Activated T-helper 1 cell treated with anti-CD3 and anti-CD28 coated beads, Interleukin-2, amount 50 U/mL, for 16 hours (primary cell): ENCODE measurements around the gene CDX4.
"Not testable (repeated sequence)": the region's sequence is repeated elsewhere in the genome, so short reads cannot be mapped to it uniquely, and the experiment has no call there.

Experiments
- DNase-seq, 2 donors: peaks; one replicate each; pipeline ENCODE4 v3.0.0-alpha.2; 2020; ENCODE audit warnings: low read depth in 1 of 2, low spot score in 1 of 2

The CDX4 gene, protein sequence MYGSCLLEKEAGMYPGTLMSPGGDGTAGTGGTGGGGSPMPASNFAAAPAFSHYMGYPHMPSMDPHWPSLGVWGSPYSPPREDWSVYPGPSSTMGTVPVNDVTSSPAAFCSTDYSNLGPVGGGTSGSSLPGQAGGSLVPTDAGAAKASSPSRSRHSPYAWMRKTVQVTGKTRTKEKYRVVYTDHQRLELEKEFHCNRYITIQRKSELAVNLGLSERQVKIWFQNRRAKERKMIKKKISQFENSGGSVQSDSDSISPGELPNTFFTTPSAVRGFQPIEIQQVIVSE

DNA sequence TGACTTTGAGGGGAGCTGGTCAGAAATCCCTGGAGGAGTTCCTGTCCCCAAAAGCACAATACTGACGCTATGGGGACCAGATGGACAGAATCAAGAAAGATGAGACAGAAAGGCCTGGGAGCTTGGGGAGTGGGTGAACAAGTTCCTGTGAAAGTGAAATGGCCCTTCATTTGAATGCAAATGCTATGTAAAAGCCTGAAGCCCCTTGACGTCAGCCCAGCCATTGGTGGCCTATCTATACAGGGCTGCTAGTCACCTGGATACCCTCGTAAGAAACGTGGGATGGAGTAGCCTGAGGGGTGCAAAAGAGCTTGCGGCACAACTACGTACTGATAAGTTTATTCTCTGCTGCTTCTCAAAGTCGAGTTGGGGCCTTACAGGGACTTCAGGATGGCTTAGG, at the start of gene CDX4:
CDX4 (plus strand) TSS at position 223 of the 400 bp plus-strand sequence. CDS start 201 bp downstream, outside the sequence.
- DNase-seq: no peak

DNA sequence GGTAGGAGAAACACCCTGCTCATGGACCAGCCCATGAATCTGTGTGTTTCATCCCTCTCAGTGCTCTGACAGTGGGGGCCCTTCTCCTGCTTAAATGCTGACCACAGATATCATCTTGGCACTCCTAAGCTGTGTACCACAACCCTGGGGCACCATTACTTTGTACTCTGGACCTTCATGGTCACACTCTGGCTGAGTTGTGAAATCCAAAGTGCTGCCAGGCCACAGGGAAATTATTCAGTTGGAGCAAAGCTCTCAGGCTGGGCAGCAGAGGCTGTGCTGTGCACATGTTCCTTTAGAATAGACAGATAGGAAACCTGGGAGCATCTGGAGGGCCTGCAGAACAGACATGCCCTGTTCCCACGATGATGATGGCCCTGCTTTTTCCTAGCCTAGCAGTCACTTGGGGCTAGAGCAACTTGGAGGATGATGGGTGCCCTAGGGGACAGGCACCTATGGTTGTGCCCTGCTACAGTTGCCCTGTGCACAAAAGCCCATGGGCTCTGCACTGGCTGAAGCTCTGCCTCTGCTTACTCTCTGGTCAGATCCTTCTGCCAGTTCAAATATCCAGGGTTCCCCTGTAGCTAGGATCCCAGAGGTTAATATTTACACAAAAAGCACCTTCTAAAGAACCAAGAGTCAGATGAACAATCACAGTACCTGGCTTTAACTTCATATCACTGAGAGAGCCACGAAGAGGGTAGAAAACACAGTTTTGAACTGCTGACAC, 48.5 kb upstream of the CDX4 start:
- DNase-seq: no peak

DNA sequence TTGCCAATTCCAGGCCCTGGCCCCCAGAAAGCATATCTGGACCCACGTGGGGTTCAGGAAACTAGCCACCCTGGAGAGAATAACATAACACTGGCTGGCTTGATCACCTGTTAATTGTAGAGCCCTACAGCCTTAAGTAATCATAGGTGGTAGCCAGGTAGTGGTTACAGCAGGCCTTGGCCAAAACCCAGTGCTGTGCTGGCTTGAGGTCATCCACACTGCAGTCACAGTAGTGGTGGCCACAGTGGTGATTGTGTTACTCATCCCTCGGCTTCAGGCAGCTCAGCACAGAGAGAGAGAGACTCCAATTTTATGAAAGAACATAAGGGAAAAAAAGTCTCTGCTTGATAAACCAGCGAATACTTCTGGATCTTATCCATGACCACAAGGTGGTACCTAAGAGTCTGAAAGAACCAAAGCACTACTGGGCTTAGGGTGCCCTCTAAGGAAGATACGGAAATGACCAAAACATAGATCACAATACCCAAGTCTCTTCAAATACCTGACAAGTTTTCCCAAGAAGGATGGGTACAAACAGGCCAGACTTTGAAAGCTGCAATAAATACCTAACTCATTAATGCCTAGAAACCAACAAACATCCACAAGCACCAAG, 46.6 kb upstream of the CDX4 start:
- DNase-seq: no peak

DNA sequence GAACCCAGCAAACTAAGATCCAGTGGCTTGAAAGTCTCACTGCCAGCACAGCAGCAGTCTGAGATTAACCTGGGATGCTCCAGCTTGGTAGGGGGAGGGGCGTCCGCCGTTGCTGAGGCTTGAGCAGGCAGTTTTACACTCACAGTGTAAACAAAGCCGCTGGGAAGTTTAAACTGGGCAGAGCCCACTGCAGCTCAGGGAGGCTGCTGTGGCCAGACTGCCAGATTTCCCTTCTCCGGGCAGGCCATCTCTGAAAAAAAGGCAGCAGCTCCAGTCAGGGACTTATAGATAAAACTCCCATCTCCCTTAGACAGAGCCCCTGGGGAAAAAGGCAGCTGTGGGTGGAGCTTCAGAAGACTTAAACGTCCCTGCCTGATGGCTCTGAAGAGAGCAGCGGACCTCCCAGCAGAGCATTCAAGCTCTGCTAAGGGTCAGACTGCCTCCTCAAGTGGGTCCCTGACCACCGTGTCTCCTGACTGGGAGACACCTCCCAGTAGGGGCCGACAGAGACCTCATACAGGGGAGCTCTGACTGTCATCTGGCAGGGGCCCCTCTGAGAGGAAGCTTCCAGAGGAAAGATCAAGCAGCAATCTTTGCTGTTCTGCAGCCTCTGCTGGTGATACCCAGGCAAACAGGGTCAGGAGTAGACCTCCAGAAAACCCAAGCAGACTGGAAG, 45.1 kb upstream of the CDX4 start:
- DNase-seq: no peak

DNA sequence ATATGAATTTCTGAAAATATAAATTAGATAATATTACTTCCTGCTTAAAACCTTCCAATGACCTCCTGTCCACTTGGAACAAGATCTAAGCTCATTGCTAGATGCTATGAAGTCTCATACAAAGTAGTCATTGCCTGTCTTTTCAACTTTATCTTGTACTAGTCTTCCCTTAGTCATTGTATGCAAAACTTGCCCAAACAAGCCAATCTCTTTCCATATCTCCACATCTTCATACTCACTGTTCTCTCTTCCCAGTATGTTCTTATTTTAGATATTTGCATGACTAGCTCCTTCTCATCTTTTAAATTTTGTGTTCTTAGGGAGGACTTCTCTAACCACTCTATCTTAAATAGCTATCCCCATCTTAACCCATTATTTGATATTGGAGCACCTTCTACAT, 33.9 kb upstream of the CDX4 start:
- no peak for DNase-seq

DNA sequence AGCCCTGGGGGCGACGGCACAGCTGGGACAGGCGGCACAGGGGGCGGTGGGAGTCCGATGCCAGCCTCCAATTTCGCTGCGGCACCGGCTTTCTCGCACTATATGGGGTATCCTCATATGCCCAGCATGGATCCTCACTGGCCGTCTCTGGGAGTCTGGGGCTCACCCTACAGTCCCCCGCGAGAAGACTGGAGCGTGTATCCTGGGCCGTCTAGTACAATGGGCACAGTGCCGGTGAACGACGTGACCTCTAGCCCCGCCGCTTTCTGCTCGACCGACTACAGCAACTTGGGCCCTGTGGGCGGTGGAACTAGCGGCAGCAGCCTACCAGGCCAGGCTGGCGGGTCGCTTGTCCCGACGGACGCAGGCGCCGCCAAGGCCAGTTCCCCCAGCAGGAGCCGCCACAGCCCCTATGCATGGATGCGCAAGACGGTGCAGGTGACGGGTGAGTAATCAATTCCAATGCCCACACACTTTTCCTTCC, 500 bp downstream of the CDX4 start:
- DNase-seq: no peak

DNA sequence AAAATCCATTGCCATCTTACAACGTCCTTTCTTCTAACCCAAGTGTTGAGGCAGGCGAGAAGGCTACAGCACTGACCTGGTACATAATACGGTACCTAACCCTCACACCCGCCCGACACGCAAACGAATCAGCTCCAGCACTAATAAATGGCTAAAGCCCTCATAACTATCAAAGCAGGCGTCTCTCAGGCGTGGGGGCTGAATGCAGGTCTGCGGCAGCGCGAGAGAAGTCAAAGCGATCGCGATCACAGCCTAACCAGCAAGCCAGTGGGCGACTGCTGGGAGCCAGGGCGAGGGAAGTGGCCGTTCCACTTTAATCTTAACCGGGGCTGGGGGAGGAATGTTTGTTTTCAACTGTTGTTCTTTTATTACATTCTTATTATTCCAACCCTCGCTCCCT, 1.5 kb downstream of the CDX4 start:
- DNase-seq: no peak

DNA sequence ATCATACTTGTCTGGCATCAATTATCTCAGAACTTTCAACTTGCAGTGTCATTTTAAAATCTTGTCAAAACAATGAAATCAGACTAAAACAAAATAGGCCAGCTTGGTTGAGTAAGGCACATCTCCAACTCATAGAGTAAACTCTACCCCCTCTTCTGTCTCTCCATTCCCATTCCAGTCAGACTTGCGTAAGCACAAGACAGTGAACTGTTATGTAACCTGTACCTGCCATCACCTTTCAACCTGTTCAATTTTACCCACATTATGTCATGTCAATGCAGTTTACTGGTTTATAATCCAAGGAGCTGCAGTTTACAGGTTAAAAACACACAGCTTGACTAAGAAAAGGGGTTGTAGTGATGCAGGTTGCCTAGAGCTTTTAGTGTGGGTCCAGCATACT, 8.3 kb downstream of the CDX4 start:
- no peak for DNase-seq

DNA sequence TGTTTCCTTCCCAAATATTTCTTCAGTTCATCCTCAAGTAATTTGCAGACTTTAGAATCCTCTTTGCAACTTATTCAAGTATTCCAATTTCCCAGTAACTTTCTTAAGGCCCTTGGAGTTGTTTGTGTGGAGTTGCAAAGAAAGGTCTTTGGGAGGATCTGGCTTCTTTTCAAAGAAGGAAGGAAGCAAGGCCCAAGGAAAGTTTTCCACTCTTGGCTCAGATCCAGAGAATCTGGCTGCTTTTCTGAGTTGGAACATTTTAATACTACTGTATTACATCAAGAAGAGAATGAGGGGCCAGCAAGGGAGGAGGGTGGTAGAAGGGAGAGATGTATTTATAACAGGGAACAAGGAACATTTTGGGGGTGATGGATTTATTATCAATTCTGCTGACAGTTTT, 10.5 kb downstream of the CDX4 start:
- no peak for DNase-seq

DNA sequence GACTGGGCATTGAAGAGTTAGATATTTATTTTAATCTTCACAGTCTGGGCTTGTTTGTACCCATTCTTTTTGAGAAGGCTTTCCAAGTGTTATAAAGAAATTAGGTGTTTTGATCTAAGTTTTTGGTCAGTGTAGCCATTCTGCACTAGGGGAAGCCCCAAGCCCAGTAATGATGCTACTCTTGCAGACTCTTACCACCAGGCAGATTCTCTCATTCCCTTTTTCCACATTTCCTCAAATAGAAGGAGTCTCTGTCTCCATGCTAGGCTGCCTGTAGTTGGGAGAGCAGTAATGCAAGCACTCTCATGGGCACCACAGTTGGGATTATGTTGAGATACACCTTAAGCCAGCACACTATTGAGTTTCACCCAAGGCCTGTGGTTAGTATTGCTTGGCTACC, 21.5 kb downstream of the CDX4 start:
- no peak for DNase-seq

DNA sequence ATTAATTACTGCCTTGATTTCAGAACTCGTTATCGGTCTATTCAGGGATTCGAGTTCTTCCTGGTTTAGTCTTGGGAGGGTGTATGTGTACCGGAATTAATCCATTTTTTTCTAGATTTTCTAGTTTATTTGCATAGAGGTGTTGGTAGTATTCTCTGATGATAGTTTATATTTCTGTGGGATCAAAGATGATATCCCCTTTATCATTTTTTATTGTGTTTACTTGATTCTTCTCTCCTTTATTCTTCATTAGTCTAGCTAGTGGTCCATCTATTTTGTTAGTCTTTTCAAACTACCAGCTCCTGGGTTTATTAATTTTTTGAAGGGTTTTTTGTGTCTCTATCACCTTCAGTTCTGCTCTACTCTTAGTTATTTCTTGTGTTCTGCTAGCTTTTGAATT, 32.1 kb downstream of the CDX4 start:
- no peak for DNase-seq

DNA sequence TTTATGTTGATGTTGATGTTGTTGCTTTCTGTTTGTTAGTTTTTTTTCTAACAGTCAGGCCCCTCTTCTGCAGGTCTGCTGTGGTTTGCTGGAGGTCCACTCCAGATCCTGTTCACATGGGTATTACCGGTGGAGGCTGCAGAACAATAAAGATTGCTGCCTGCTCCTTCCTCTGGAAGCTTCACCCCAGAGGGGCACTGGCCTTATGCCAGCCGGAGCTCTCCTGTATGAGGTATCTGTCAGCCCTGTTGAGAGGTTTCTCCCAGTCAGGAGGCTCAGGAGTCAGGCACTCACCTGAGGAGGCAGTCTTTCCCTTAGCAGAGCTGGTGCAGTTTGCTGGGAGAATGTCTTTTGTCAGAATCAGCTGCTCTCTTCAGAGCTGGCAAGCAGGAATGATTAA, 34.7 kb downstream of the CDX4 start:
- DNase-seq: no peak

DNA sequence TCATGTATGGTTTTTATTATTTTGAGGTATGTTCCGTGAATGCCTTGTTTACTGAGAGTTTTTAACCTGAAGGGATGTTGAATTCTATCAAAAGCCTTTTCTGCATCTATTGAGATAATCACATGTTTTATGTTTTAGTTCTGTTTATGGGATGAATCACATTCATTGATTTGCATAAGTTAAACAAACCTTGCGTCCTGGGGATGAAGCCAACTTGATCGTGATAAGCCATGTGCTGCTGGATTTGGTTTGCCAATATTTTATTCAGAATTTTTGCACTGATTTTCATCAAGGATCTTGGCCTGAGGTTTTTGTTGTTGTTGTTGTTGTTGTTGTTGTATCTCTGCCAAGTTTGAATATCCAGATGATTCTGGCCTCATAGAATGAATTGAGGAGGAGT, 43.8 kb downstream of the CDX4 start:
- DNase-seq: no peak

DNA sequence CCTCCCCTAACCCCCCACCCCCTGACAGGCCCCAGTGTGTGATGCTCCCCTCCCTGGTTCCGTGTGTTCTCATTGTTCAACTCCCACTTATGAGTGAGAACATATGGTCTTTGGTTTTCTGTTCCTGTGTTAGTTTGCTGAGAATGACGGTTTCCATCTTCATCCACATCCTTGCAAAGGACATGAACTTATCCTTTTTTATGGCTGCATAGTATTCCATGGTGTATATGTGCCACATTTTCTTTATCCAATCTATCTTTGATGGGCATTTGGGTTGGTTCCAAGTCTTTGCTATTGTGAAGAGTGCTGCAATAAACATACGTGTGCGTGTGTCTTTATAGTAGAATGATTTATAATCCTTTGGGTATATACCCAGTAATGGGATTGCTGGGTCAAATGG, 45.3 kb downstream of the CDX4 start:
- not testable (repeated sequence) for DNase-seq
